Ectodermal cell (in vitro differentiated cells): ENCODE results near the gene PLEKHO2.

Source experiments
- H3K27ac ChIP-seq: 2 replicates; pipeline ENCODE4 v1.7.0; 2013; ENCODE audit warnings: mild to moderate bottlenecking, low read depth, low read length; ENCODE audit not compliant: insufficient read depth, poor library complexity, severe bottlenecking
- H3K27me3 ChIP-seq: 2 replicates; pipeline ENCODE4 v1.7.0; 2013; ENCODE audit warnings: mild to moderate bottlenecking, low read length; ENCODE audit not compliant: insufficient read depth, control insufficient read depth, poor library complexity, severe bottlenecking
- H3K36me3 ChIP-seq: one replicate; pipeline ENCODE4 v1.7.0; 2013; ENCODE audit warnings: low read length; ENCODE audit not compliant: control insufficient read depth, insufficient read depth
- H3K4me1 ChIP-seq: one replicate; pipeline ENCODE4 v1.7.0; 2013; ENCODE audit warnings: low read length; ENCODE audit not compliant: control insufficient read depth, insufficient read depth
- H3K4me3 ChIP-seq: 2 replicates; pipeline ENCODE4 v1.7.0; 2013; ENCODE audit warnings: low read depth, low read length, control low read depth; ENCODE audit not compliant: insufficient read depth
- H3K9me3 ChIP-seq: 2 replicates; pipeline ENCODE4 v1.7.0; 2013; ENCODE audit warnings: mild to moderate bottlenecking, low read length, moderate library complexity; ENCODE audit not compliant: control insufficient read depth
- WGBS, 2 experiments: methylation state at CpG; one replicate each; pipeline ENCODE4 v1.1.7; 2013; ENCODE audit warnings: missing lambda C conversion rate in 2 of 2; 5-methylcytosine and 5-hydroxymethylcytosine counted together

Gene PLEKHO2

DNA sequence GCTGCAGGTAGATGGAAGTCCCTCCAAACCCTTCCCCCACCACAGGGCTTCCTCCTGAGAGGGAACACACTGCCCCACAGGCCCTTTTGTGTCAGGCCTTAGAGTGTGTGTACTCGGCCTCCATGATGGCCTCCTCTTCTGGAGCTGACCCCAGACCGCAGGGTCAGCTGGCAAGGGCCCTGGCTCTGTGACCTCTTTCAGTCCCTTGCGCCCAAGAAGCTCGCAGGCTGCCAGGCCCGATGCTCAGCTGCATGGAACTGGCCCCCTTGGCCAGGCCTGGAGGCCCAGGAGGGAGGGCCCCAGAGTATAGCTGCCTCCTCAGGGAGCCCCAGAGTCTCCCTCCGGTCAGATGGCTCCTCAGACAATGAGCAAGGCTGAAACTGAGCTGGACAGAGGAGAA is 46.6 kb downstream of the PLEKHO2 start:
- 91% methylated on average over 6 of the region's 6 CpGs for WGBS, 2 experiments
- H3K9me3 ChIP-seq = no peaks in the 10 kb centered on the region
- no peak overlapping the region for H3K4me3 ChIP-seq

DNA sequence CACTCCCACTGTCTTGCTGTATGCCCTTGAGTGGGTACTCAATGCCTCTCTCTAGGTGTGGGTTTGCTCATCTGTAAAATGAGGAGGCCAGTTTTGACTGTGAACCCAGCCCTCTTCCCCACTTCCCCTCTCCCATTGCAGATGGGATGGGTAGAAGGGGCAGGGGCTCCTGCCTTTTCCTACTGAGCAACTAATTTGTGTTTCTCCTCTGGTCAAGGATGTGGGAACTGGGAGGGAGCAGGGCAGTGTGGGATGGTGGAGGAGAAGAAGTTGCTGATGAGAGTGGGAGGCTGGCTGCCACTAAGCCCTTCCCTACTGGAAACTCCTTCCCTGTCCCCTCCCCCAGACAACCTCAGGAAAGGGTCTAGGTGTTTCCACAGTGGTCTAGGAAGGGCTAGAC is 49.8 kb downstream of the PLEKHO2 start:
- Histone ChIP-seq H3K27me3 (no peaks in the 10 kb centered on the region), H3K9me3 (no peaks in the 10 kb centered on the region), H3K4me3 (no peak overlapping the region), H3K36me3 (no peaks in the 10 kb centered on the region), H3K4me1 (peaks cover 15% of the 10 kb centered on the region), H3K27ac (no peak overlapping the region)

More for the DNA sequence above, 46.6 kb downstream of the PLEKHO2 start:
- Histone ChIP-seq H3K27me3 (no peaks in the 10 kb centered on the region), H3K4me1 (peaks cover 3% of the 10 kb centered on the region), H3K36me3 (no peaks in the 10 kb centered on the region), H3K27ac (no peak overlapping the region)

DNA sequence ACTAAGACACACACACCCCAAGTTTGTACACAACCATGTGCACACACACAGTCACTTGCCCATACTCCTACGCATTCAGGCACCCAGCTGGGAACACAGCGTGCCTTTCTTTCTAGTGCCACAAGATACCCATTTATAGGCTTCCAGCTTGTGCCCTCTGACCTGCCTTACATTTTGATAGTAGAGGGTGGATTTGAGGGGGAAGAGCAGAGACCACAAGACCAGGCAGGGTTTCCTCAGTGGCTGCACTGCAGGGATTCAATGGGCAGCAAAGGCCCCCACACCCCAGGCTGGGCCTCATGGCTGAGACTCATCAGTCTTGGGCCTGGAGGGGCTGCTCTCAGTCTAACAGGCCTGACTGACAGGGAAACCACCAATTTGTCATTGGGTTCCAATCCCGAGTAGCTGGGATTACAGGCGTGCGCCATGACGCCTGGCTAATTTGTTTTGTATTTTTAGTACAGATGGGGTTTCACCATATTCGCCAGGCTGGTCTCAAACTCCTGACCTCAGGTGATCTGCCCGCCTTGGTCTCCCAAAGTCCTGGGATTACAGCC is 51.2 kb downstream of the PLEKHO2 start:
- Histone ChIP-seq H3K4me3 (no peak overlapping the region), H3K4me1 (peaks cover 15% of the 10 kb centered on the region), H3K9me3 (no peaks in the 10 kb centered on the region), H3K27ac (no peak overlapping the region), H3K27me3 (no peaks in the 10 kb centered on the region), H3K36me3 (no peaks in the 10 kb centered on the region)
- WGBS, 2 experiments = 91 to 92% methylated on average over 8 of the region's 8 CpGs

DNA sequence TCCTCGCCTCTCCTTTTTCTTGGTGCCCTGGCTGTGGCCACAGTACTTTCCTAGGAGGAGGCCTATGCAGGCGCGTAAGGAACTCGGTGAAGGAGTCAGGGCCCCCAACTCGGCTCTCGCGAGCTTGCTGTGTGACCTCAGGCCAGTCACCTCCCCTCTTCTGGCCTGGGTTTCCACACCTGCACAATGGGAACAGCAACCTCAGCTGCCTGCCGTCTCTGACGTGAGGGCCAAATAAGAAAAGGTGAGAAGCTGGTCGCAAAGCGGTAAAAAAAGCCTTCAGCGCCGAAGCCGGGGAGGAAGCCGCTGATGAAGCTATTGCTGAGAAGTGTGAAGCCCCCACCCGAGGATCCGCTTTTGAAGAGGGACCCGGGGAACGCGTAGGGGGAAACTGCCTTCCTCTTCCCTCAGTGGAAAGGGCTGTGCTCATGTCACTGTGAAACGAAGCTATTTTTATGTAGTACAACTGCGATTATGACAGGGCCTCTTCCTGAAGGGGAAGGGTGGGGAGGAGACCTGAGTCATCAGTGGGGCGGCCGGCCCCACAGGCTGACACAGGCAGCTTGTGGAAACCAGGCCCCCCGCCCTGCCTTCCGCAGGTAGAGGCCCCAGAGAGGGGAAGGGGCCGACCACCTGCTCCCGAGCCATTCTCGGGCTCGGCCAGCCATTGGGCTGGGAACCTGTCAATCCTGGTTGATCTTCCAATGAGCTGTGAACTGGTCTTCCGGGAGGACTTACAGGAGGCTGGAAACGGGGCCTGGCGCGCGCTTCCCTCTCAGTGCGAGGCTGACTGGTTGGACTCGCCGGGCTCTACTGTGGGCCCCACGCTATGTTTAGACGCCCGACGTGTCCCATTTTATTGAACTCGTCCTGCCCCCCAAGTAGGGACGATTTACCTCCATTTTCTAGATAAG is 52.0 kb downstream of the PLEKHO2 start:
- no peaks in the 10 kb centered on the region for H3K9me3 ChIP-seq
- H3K4me3 ChIP-seq = peak overlapping the region; percentile 22
- H3K27ac ChIP-seq = peak overlapping the region; percentile 40
- WGBS, 2 experiments = 37 to 38% methylated on average over 44 of the region's 44 CpGs
- no peaks in the 10 kb centered on the region for H3K36me3 ChIP-seq
- H3K4me1 ChIP-seq = peaks cover 15% of the 10 kb centered on the region
- H3K27me3 ChIP-seq = no peaks in the 10 kb centered on the region

DNA sequence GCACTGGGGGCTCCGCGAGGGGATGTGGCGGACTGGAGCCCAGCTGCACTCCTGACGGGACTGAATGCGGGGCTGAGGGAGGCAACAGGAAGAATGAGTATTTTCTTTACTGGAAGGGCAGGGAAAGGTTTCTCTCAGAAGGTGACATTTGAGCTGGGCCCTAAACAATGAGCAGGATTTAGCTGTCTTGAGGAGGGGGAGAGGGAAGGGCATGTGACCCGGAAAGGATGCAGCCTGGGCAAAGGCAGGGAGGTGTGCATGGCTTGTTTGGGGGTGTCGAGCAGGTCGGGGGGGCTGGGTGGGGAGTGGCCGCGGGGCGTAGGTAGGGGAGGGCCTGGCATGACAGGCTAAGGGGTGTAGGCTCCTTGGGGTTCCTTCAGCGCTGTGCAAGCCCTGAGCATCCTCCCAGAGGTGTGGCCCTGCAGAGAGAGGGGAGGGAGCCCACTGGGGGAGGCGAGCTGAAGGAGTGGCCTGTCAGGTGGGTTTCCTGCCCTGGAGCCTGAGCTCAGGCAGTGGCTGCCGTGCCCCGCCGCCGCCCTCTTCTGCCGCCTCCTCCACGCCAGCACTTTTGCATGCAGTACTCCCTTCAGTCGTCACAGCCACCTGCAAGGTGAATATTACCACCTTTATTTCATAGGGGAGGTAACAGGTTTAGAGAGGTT is 52.8 kb downstream of the PLEKHO2 start:
- 17 to 25% methylated on average over 20 of the region's 20 CpGs for WGBS, 2 experiments
- Histone ChIP-seq H3K9me3 (no peaks in the 10 kb centered on the region), H3K27me3 (no peaks in the 10 kb centered on the region), H3K36me3 (no peaks in the 10 kb centered on the region), H3K4me1 (peaks cover 15% of the 10 kb centered on the region), H3K27ac (peak overlapping the region; percentile 40), H3K4me3 (peak overlapping the region; percentile 22)

DNA sequence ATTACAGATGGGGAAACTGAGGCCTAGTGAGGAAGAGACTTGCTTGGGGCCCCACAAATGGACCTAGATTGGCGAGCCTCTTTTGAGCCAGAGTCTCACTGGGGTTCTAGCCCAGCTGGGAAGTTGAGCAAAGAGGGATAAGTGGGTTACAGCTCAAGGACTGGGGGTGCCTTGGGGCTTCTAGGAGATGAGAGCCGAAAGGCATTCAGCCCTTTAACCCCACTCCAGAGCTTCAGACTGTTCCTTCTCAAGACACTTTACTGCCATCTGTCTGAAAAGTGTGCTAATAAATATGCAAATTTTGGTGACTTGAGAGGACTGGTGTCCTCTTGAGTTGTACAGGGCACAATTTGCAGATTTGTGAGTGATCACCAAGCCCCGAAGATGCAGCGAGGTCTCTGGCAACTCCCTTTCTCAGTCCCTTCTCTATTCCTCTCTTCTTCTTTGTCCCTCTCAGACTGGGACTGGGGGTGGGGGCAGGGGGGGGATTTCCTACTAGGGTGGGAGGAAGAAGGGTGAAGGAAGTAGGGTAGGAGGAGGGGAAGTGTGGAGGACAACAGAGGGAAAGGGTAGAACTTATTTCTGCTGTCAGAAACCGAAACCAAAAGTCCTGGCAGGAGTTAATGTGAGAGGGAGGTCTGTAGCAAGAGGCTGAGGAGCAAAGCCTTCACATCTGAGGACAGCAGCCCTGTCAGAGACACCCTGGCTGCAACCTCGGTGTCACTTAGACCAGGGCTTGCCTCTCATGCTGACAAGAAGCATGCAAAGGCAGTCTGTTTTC is 53.8 kb downstream of the PLEKHO2 start:
- Histone ChIP-seq H3K4me3 (no peak overlapping the region), H3K27me3 (no peaks in the 10 kb centered on the region), H3K36me3 (no peaks in the 10 kb centered on the region), H3K27ac (no peak overlapping the region), H3K9me3 (no peaks in the 10 kb centered on the region), H3K4me1 (peaks cover 15% of the 10 kb centered on the region)
- 74 to 87% methylated on average over 5 to 6 of the region's 6 CpGs for WGBS, 2 experiments

DNA sequence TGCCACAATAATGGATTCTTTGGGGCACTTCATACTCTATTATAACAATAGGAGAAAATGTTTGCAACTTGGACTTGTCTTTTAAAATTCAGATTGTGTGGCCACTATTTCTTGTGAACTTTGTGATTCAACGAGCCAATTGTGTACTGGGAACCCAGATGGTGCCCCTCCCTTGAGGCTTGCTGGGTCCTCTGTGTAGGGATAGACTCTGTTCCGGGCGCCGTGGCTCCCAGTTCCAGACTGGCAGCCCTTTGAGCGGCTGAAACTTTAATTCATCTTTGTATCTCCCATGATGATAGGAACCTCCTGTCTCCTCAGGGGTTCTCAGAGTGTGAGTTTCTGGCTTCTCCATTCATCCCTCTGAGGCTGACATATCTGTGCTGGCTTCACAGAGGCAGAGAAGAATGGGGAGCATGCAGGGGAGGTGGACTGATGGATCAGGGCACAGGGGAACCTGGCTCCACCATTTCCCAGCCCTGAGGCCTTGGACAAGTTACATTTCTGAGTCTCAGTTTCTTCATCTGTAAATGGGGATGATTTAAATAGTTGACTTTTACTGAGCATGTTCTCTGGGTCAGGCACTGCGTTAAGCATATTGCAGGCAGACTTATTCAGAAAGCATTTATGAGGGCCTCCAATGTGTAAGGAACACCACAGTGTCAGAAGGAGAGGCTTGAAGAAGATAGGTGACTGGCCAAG is 54.8 kb downstream of the PLEKHO2 start:
- WGBS, 2 experiments = 94 to 96% methylated on average over 6 of the region's 6 CpGs
- peaks cover 15% of the 10 kb centered on the region for H3K4me1 ChIP-seq
- H3K36me3 ChIP-seq = no peaks in the 10 kb centered on the region
- no peaks in the 10 kb centered on the region for H3K9me3 ChIP-seq
- no peaks in the 10 kb centered on the region for H3K27me3 ChIP-seq
- H3K4me3 ChIP-seq = no peak overlapping the region
- no peak overlapping the region for H3K27ac ChIP-seq

DNA sequence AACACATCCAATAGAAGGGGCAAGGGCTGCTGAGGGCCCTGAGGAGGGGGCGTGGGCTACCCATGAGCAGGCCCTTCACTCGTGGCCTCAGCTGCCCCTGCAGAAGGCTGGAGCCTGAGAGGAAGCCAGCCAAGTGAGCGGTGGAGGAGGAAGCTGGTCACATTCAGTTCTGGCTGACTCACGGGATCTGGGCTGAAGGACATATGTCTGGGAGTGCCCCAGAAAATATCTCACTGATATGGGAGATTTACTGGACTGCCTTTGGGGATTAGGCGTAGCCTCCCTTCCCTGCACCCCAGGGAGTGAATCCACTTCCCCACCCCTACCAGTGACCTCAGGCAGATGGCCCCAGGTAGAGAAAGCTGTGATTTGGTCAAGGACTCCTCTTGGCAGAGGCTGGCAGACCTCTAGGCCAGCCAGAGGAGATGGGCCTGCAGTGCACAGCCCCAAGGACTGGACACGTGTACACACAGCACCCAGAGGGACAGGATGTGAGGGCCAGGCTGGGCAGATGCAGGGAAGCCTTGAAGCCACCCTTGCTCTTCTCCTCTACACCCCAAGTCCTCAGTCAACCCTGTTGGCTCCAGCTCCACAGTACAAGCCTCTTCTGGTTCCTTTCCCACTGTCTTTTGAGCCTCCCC is 55.8 kb downstream of the PLEKHO2 start:
- 88% methylated on average over 6 of the region's 6 CpGs for WGBS, 2 experiments
- Histone ChIP-seq H3K27ac (no peak overlapping the region), H3K4me3 (no peak overlapping the region), H3K27me3 (no peaks in the 10 kb centered on the region), H3K9me3 (no peaks in the 10 kb centered on the region), H3K4me1 (peaks cover 15% of the 10 kb centered on the region), H3K36me3 (no peaks in the 10 kb centered on the region)

DNA sequence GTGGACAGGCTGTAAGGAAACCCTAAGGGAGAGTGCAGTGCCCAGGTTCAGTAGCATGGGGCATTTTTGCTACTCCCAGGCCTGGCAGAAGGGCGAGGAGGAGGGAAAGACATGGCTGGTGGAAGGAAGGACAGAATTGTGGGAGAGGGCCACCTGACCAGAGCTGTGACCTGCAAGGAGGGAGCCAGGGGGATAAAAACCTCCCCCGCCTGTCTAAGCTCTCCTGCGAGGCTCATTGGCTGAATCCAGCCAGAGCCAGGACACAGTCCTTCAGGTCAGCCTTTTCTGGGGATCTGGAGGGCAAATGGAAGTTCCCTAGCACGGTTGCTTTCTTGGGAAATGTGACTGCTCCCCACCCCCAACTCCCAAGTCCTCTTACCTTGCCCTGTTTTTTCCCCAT is 56.7 kb downstream of the PLEKHO2 start:
- no peaks in the 10 kb centered on the region for H3K36me3 ChIP-seq
- no peak overlapping the region for H3K4me3 ChIP-seq
- H3K27ac ChIP-seq = no peak overlapping the region
- H3K9me3 ChIP-seq = no peaks in the 10 kb centered on the region
- peaks cover 12% of the 10 kb centered on the region for H3K4me1 ChIP-seq
- WGBS, 2 experiments = 76 to 80% methylated on average over 4 of the region's 4 CpGs
- H3K27me3 ChIP-seq = no peaks in the 10 kb centered on the region
